Activated CD8-positive, alpha-beta T cell treated with anti-CD3 and anti-CD28 coated beads for 36 hours (primary cell): Measurements from ENCODE around the gene SKI. TPM values are rescaled to one million over a fixed set of nuclear protein-coding genes. Genes with fewer than 3 reads are reported as not detected.

ENCODE experiments used
- ATAC-seq: fragments of 200-7000 bp; cut with Tn5 transposase; one replicate; pipeline ENCODE4 v1.10.0; 2021; ENCODE audit warnings: mild to moderate bottlenecking, moderate library complexity
- CTCF ChIA-PET: fragments of 350-600 bp; sonication (Branson Sonifier 250); formaldehyde crosslinking; loops from one replicate; lab custom pipeline; 2021; ENCODE audit warnings: antibody characterized with exemption; lab: Charles Lee
- POLR2A ChIA-PET: fragments of 350-600 bp; sonication (Branson Sonifier 250); formaldehyde crosslinking; loops from one replicate; lab custom pipeline; 2021; ENCODE audit warnings: antibody characterized with exemption; lab: Charles Lee
- DNase-seq: peaks from one replicate; pipeline ENCODE4 v3.0.0-alpha.2; 2020
- H3K27ac Mint-ChIP-seq: one replicate; pipeline ENCODE4 v1.8.0; 2021; ENCODE audit warnings: mild to moderate bottlenecking, mixed read lengths
- H3K27me3 Mint-ChIP-seq: one replicate; pipeline ENCODE4 v1.8.0; 2021; ENCODE audit warnings: mixed read lengths
- H3K36me3 Mint-ChIP-seq: one replicate; pipeline ENCODE4 v1.8.0; 2021; ENCODE audit warnings: low read depth, mixed read lengths
- H3K4me1 Mint-ChIP-seq: one replicate; pipeline ENCODE4 v1.8.0; 2021; ENCODE audit warnings: low read depth, mixed read lengths
- H3K4me3 Mint-ChIP-seq: one replicate; pipeline ENCODE4 v1.8.0; 2021; ENCODE audit warnings: mild to moderate bottlenecking, moderate library complexity, mixed read lengths
- H3K9me3 Mint-ChIP-seq: one replicate; pipeline ENCODE4 v1.8.0; 2021; ENCODE audit warnings: mixed read lengths
- CTCF ChIP-seq: fragments of 200-600 bp; IDR thresholded peaks from one replicate; pipeline ENCODE4 v1.8.0; 2022; ENCODE audit warnings: antibody characterized with exemption, mild to moderate bottlenecking
- intact Hi-C: fragments of 100-400 bp; cut with micrococcal nuclease; formaldehyde crosslinking; loops from one replicate; pipeline ENCODE4 v1.10.0; 2022
- total RNA-seq, 2 experiments: library from RNA; stranded (reverse); gene quantifications; one replicate each; pipeline ENCODE4 v1.2.3, GENCODE V29; 2021

Gene SKI
- total RNA-seq, 2 experiments from 2014 or later: 27.5 to 28.3 TPM

GRCh38 chr1:2348346-2349325 lies 120.5 kb downstream of the SKI start:
- no peak overlapping the region for H3K27ac Mint-ChIP-seq
- H3K4me1 Mint-ChIP-seq: no peaks in the 10 kb centered on the region
- no peaks in the 10 kb centered on the region for H3K36me3 Mint-ChIP-seq
- no peaks in the 10 kb centered on the region for H3K9me3 Mint-ChIP-seq
- CTCF ChIA-PET: no interaction called here
- ATAC-seq (no peak), DNase-seq (no peak)
- H3K4me3 Mint-ChIP-seq: no peak overlapping the region
- POLR2A ChIA-PET: no interaction called here
- no peak for TF ChIP-seq CTCF
- H3K27me3 Mint-ChIP-seq: no peaks in the 10 kb centered on the region
- intact Hi-C loops: no loop called here

- POLR2A ChIA-PET: no interaction called here
- no peaks in the 10 kb centered on the region for H3K4me1 Mint-ChIP-seq
- no peak overlapping the region for H3K4me3 Mint-ChIP-seq
- no peak for TF ChIP-seq CTCF
- CTCF ChIA-PET: no interaction called here
- intact Hi-C loops: no loop called here
- no peaks in the 10 kb centered on the region for H3K36me3 Mint-ChIP-seq
- H3K27me3 Mint-ChIP-seq: no peaks in the 10 kb centered on the region
- no peaks in the 10 kb centered on the region for H3K9me3 Mint-ChIP-seq
- DNase-seq: no peak
- ATAC-seq: no peak
- no peak overlapping the region for H3K27ac Mint-ChIP-seq
Measured at GRCh38 chr1:2349806-2350205, 121.7 kb downstream of the SKI start.

- H3K36me3 Mint-ChIP-seq: no peaks in the 10 kb centered on the region
- no peaks in the 10 kb centered on the region for H3K27me3 Mint-ChIP-seq
- DNase-seq (no peak), ATAC-seq (no peak)
- no peaks in the 10 kb centered on the region for H3K4me1 Mint-ChIP-seq
- ChIA-PET CTCF (no interaction called here), POLR2A (no interaction called here)
- H3K9me3 Mint-ChIP-seq: no peaks in the 10 kb centered on the region
- no peak overlapping the region for H3K27ac Mint-ChIP-seq
- no peak overlapping the region for H3K4me3 Mint-ChIP-seq
- TF ChIP-seq CTCF: no peak
- intact Hi-C loops: no loop called here
Measured at GRCh38 chr1:2350501-2350900, 122.4 kb downstream of the SKI start.

- ATAC-seq: no peak
- no peaks in the 10 kb centered on the region for H3K36me3 Mint-ChIP-seq
- intact Hi-C loops: no loop called here
- no peak overlapping the region for H3K4me3 Mint-ChIP-seq
- no peaks in the 10 kb centered on the region for H3K9me3 Mint-ChIP-seq
- POLR2A ChIA-PET: no interaction called here
- no peak overlapping the region for H3K27ac Mint-ChIP-seq
- TF ChIP-seq CTCF: no peak
- CTCF ChIA-PET: no interaction called here
- DNase-seq: no peak
- no peaks in the 10 kb centered on the region for H3K27me3 Mint-ChIP-seq
- no peaks in the 10 kb centered on the region for H3K4me1 Mint-ChIP-seq
Measured at GRCh38 chr1:2350911-2351655, 123.0 kb downstream of the SKI start.

- ATAC-seq (no peak), DNase-seq (no peak)
- no peak for TF ChIP-seq CTCF
- ChIA-PET POLR2A (no interaction called here), CTCF (no interaction called here)
- intact Hi-C loops: no loop called here
- no peaks in the 10 kb centered on the region for H3K9me3 Mint-ChIP-seq
- H3K27me3 Mint-ChIP-seq: no peaks in the 10 kb centered on the region
- H3K27ac Mint-ChIP-seq: no peak overlapping the region
- no peaks in the 10 kb centered on the region for H3K4me1 Mint-ChIP-seq
- H3K36me3 Mint-ChIP-seq: no peaks in the 10 kb centered on the region
- no peak overlapping the region for H3K4me3 Mint-ChIP-seq
Measured at GRCh38 chr1:2351723-2352122, 123.6 kb downstream of the SKI start.
